ENCODE results near the gene CD209. TPM values are rescaled to one million over a fixed set of nuclear protein-coding genes. Genes with fewer than 3 reads are reported as not detected.

The CD209 gene
- total and polyA plus RNA-seq, 9 of the 15 experiments (the other 6 are each of a cell fraction or from before 2014, with no cell fraction given): 0.01 TPM; not detected in 8

DNA sequence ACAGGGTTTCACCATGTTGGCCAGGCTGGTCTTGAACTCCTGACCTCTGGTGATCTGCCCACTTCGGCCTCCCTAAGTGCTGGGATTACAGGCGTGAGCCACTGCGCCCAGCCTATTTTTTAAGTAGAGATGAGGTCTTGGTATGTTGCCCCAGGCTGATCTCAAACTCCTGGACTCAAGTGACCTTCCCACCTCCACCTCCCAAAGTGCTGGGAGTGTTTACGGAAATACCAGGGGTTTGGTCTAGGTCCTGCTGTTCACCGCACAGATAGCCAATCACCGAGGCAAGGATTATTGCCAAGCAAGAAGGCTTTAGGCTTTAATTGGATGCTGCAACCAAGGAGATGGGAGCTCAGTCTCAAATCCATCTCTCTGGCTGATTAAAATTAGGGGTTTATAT is 27.0 kb downstream of the CD209 start:
- POLR2A ChIA-PET: interaction anchor here (0.6 to 1.4 kb wide), 3 partner anchors 20 to 614 kb away, joined by 3 read pairs; no protein-coding TSS in a partner anchor
- CTCF ChIA-PET (ENCODE audit: low intra/inter-chr PET ratio): no interaction called here
- Histone ChIP-seq H2AFZ (ENCODE audit: low read depth, low read length) (no peak overlapping the region), H3K27ac (ENCODE audit: extremely low read depth, low read depth, low read length) (no peak overlapping the region), H3K4me1 (replicated peaks in 1 of 2; ENCODE audit: control insufficient read depth in 2 of 2, insufficient read depth in 2 of 2, low read length in 2 of 2) (no peaks in the 10 kb centered on the region), H3K9ac (ENCODE audit: insufficient read depth in 1 of 2, low read depth in 2 of 2, low read length in 2 of 2) (no peak overlapping the region), H3K9me3 (replicated peaks; ENCODE audit: control insufficient read depth, insufficient read depth, low read depth, low read length) (no peaks in the 10 kb centered on the region), H3K27me3 (ENCODE audit: control insufficient read depth in 2 of 2, insufficient read depth in 2 of 2, low read length in 2 of 2) (peaks cover 8 to 40% of the 10 kb centered on the region in 2 experiments; a peak in 4 of 5 replicates), H3K79me2 (ENCODE audit: control insufficient read depth, insufficient read depth, low read length) (no peaks in the 10 kb centered on the region), H3K4me2 (ENCODE audit: insufficient read depth, low read length) (no peak overlapping the region), H3K36me3 (ENCODE audit: control insufficient read depth, insufficient read depth, low read length) (no peaks in the 10 kb centered on the region), H3K4me3 (no peak overlapping the region), H3K9me1 (ENCODE audit: control insufficient read depth, insufficient read depth, low read length) (no peaks in the 10 kb centered on the region), H4K20me1 (replicated peaks; ENCODE audit: control insufficient read depth, insufficient read depth, low read length) (no peaks in the 10 kb centered on the region)
- FAIRE-seq: no peak
- in situ Hi-C loops (cut with MboI): no loop called here
- ATAC-seq: no peak
- WGBS (ENCODE audit: insufficient coverage, low coverage, missing lambda C conversion rate): 5% methylated on average over 6 of the region's 6 CpGs
- DNase-seq (ENCODE audit: extremely low read depth in 1 of 4, low spot score in 3 of 4): no peak
- intact Hi-C loops (cut with micrococcal nuclease): no loop called here
- BruUV-seq (replicated peaks): no TSS peak
- TF ChIP-seq, protein P1, sequence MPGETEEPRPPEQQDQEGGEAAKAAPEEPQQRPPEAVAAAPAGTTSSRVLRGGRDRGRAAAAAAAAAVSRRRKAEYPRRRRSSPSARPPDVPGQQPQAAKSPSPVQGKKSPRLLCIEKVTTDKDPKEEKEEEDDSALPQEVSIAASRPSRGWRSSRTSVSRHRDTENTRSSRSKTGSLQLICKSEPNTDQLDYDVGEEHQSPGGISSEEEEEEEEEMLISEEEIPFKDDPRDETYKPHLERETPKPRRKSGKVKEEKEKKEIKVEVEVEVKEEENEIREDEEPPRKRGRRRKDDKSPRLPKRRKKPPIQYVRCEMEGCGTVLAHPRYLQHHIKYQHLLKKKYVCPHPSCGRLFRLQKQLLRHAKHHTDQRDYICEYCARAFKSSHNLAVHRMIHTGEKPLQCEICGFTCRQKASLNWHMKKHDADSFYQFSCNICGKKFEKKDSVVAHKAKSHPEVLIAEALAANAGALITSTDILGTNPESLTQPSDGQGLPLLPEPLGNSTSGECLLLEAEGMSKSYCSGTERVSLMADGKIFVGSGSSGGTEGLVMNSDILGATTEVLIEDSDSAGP (CRISPR knock-in tag; IDR thresholded peaks at IDR 0.05): no peak
- TF ChIP-seq, protein P2, sequence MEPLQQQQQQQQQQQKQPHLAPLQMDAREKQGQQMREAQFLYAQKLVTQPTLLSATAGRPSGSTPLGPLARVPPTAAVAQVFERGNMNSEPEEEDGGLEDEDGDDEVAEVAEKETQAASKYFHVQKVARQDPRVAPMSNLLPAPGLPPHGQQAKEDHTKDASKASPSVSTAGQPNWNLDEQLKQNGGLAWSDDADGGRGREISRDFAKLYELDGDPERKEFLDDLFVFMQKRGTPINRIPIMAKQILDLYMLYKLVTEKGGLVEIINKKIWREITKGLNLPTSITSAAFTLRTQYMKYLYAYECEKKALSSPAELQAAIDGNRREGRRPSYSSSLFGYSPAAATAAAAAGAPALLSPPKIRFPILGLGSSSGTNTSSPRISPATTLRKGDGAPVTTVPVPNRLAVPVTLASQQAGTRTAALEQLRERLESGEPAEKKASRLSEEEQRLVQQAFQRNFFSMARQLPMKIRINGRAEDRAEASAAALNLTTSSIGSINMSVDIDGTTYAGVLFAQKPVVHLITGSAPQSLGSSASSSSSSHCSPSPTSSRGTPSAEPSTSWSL (CRISPR knock-in tag; IDR thresholded peaks at IDR 0.05; ENCODE audit: borderline replicate concordance): no peak
- TF ChIP-seq SPI1 (IDR thresholded peaks at IDR 0.05; ENCODE audit: borderline replicate concordance, low read depth, low read length): no peak
- TF ChIP-seq, protein P3, sequence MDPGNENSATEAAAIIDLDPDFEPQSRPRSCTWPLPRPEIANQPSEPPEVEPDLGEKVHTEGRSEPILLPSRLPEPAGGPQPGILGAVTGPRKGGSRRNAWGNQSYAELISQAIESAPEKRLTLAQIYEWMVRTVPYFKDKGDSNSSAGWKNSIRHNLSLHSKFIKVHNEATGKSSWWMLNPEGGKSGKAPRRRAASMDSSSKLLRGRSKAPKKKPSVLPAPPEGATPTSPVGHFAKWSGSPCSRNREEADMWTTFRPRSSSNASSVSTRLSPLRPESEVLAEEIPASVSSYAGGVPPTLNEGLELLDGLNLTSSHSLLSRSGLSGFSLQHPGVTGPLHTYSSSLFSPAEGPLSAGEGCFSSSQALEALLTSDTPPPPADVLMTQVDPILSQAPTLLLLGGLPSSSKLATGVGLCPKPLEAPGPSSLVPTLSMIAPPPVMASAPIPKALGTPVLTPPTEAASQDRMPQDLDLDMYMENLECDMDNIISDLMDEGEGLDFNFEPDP (CRISPR knock-in tag; IDR thresholded peaks at IDR 0.05): no peak
- TF ChIP-seq ZKSCAN8 (CRISPR knock-in tag; IDR thresholded peaks at IDR 0.05): no peak
- TF ChIP-seq TOE1 (IDR thresholded peaks at IDR 0.05; ENCODE audit: borderline replicate concordance): no peak
- no peak for TF ChIP-seq TOE1 (CRISPR knock-in tag; IDR thresholded peaks at IDR 0.05; ENCODE audit: borderline replicate concordance, low read depth)
- TF ChIP-seq, protein P4, sequence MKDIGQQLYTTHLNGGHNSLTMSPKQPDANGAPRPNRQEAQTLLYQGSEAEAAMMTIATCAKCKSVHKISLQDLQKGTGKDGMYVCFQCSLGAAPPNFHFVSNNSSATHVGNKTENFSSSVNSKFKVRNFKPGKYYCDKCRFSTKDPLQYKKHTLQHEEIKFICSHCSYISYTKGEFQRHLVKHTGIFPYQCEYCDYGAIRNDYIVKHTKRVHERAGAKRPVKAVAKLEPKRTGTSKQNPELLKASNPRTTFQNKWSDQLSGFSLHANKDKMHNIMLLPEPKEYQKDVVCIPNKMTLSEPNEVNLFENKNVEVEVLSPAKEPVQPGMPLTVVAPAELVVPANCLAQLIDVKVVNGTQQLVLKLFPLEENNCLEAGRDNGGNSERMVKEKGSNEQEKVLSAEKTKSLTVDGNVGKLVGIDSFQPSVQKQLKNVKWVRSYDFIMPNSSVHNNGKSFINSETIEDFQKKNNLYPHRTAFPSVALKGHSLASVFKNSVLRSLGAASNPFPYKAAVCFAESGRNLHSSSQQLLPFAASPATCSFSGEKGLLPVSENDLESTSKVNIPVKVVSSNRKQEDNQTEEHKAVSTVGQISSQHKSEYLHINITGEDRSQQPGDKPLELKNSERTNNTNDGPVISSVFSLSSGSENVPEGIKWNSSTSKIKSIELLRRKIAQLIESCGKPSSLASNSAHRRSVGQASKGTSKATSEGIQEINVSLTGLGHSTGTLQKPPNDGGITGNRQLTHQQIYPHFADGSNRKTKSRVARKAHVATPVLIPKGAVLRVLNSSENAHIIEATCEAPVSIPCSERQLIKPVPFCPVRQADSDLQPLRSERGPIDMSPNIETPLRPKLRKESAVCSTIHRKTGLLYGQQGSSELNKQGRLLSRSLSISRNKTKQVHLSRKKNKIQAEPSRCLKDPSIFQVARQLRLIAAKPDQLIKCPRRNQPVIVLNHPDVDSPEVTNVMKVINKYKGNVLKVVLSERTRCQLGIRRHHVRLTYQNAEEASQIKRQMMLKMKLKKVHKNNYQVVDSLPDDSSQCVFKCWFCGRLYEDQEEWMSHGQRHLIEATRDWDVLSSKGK (CRISPR knock-in tag; IDR thresholded peaks at IDR 0.05): no peak
- no peak for TF ChIP-seq ZNF707 (CRISPR knock-in tag; conservative IDR thresholded peaks at IDR 0.05)
- TF ChIP-seq RBM15 (IDR thresholded peaks at IDR 0.05; ENCODE audit: insufficient read depth, low read length): no peak
- no peak for TF ChIP-seq TAF1 (IDR thresholded peaks at IDR 0.05; ENCODE audit: control insufficient read depth, extremely low read depth, insufficient read depth, low read length, severe bottlenecking)

All from K562 (cell line).